B cell (primary cell): ENCODE measurements around the gene DGKA. TPM values are rescaled to one million over a fixed set of nuclear protein-coding genes. Genes with fewer than 3 reads are reported as not detected.

Source experiments
- ATAC-seq: fragments of 200-7000 bp; cut with Tn5 transposase; one replicate; pipeline ENCODE4 v1.10.0; 2021; ENCODE audit warnings: low read depth, mild to moderate bottlenecking, moderate number of reproducible peaks, moderate library complexity
- CTCF ChIA-PET: fragments of 350-600 bp; sonication (Branson Sonifier 250); formaldehyde crosslinking; loops from one replicate; lab custom pipeline; 2021; ENCODE audit warnings: antibody characterized with exemption, inconsistent platforms; lab: Charles Lee
- POLR2A ChIA-PET: fragments of 350-600 bp; sonication (Branson Sonifier 250); formaldehyde crosslinking; loops from one replicate; lab custom pipeline; 2021; ENCODE audit warnings: antibody characterized with exemption; lab: Charles Lee
- DNase-seq: peaks from one replicate; pipeline ENCODE4 v3.0.0; 2013
- H2AFZ ChIP-seq: 2 replicates; pipeline ENCODE4 v1.6.1; 2012; ENCODE audit warnings: mild to moderate bottlenecking, low read depth, low read length; ENCODE audit not compliant: insufficient read depth, poor library complexity, severe bottlenecking
- H3K27ac ChIP-seq, 2 donors: 1 replicate in 1 of 2; 2 replicates in 1 of 2; pipeline ENCODE4 v1.5.1; 2012 to 2013; ENCODE audit warnings: low read length in 2 of 2, mild to moderate bottlenecking in 2 of 2, moderate library complexity in 1 of 2
- H3K27me3 ChIP-seq, 4 experiments: fragments of 200-600 bp in 1 of 4; sonication (generic) in 1 of 4; replicated peaks in 1 of 4; 1 replicate in 2 of 4; 2 replicates in 2 of 4; pipeline versions ENCODE4 v1.6.1 to v1.7.0; 2013 to 2016; ENCODE audit warnings: low read length in 3 of 4, mild to moderate bottlenecking in 2 of 4, mixed read lengths in 1 of 4, moderate library complexity in 1 of 4; ENCODE audit not compliant: insufficient read depth in 4 of 4, control insufficient read depth in 3 of 4; ENCODE audit errors: control extremely low read depth in 1 of 4
- H3K36me3 ChIP-seq, 2 experiments: replicated peaks in 1 of 2; 1 replicate in 1 of 2; 2 replicates in 1 of 2; pipeline versions ENCODE4 v1.6.1 to v1.7.1; 2013; ENCODE audit warnings: low read length in 1 of 2; ENCODE audit not compliant: insufficient read depth in 2 of 2, control insufficient read depth in 1 of 2; ENCODE audit errors: control extremely low read depth in 1 of 2, extremely low read depth in 1 of 2
- H3K4me1 ChIP-seq, 2 donors: fragments of 200-600 bp in 1 of 2; sonication (generic) in 1 of 2; 1 replicate in 1 of 2; 2 replicates in 1 of 2; pipeline versions ENCODE4 v1.5.1 to v1.6.1; 2013 to 2017; ENCODE audit warnings: low read length in 2 of 2; ENCODE audit not compliant: control insufficient read depth in 2 of 2, insufficient read depth in 2 of 2
- H3K4me2 ChIP-seq: replicated peaks from 2 replicates; pipeline ENCODE3; 2012; ENCODE audit warnings: mild to moderate bottlenecking, low read depth, low read length; ENCODE audit not compliant: poor library complexity, severe bottlenecking
- H3K4me3 ChIP-seq, 5 experiments: fragments of 200-600 bp in 1 of 5; sonication (generic) in 1 of 5; 1 replicate in 3 of 5; 2 replicates in 2 of 5; pipeline versions ENCODE4 v1.5.1 to v1.7.0; 2011 to 2016; ENCODE audit warnings: low read length in 4 of 5, mild to moderate bottlenecking in 4 of 5, low read depth in 2 of 5, control low read depth in 1 of 5, moderate library complexity in 1 of 5; ENCODE audit not compliant: insufficient read depth in 1 of 5; ENCODE audit errors: control extremely low read depth in 1 of 5, extremely low read depth in 1 of 5
- H3K79me2 ChIP-seq: fragments of 200-600 bp; sonication (generic); one replicate; pipeline ENCODE4 v1.6.0; 2016; ENCODE audit warnings: low read length; ENCODE audit not compliant: control insufficient read depth, insufficient read depth
- H3K9ac ChIP-seq: fragments of 200-600 bp; sonication (generic); 2 replicates; pipeline ENCODE4 v1.6.1; 2017; ENCODE audit warnings: mild to moderate bottlenecking, low read length, moderate library complexity
- H3K9me3 ChIP-seq, 3 donors: one replicate each; pipeline versions ENCODE4 v1.6.1 to v1.7.1; 2013; ENCODE audit warnings: low read length in 2 of 3; ENCODE audit not compliant: control insufficient read depth in 2 of 3, insufficient read depth in 1 of 3; ENCODE audit errors: control extremely low read depth in 1 of 3
- H4K20me1 ChIP-seq: 2 replicates; pipeline ENCODE4 v1.6.0; 2012; ENCODE audit warnings: mild to moderate bottlenecking, low read length; ENCODE audit not compliant: insufficient read depth, control insufficient read depth, poor library complexity, severe bottlenecking
- H3K27ac Mint-ChIP-seq: one replicate; pipeline ENCODE4 v1.8.0; 2021; ENCODE audit warnings: mixed read lengths
- H3K27me3 Mint-ChIP-seq: one replicate; pipeline ENCODE4 v1.8.0; 2021; ENCODE audit warnings: mixed read lengths
- H3K4me1 Mint-ChIP-seq: one replicate; pipeline ENCODE4 v1.8.0; 2021; ENCODE audit warnings: mixed read lengths
- H3K4me3 Mint-ChIP-seq: one replicate; pipeline ENCODE4 v1.8.0; 2021; ENCODE audit warnings: mixed read lengths
- H3K9me3 Mint-ChIP-seq: one replicate; pipeline ENCODE4 v1.8.0; 2022; ENCODE audit warnings: mixed read lengths; ENCODE audit not compliant: insufficient read depth
- EZH2 ChIP-seq: IDR thresholded peaks from 2 replicates; pipeline ENCODE4 v1.6.1; 2012; ENCODE audit warnings: borderline replicate concordance, low read depth, mild to moderate bottlenecking, moderate library complexity, low read length; ENCODE audit not compliant: insufficient read depth, poor library complexity, severe bottlenecking
- WGBS: methylation state at CpG from one replicate; pipeline ENCODE4 v1.1.5; 2013; ENCODE audit warnings: missing lambda C conversion rate; ENCODE audit not compliant: insufficient coverage; 5-methylcytosine and 5-hydroxymethylcytosine counted together
- intact Hi-C: fragments of 100-400 bp; cut with micrococcal nuclease; formaldehyde crosslinking; loops from one replicate; pipeline ENCODE4 v1.10.0; 2022
- polyA minus RNA-seq: library from RNA; depleted of rRNA, polyadenylated mRNA; stranded (reverse); fragments of >200 nt; gene quantifications from 2 replicates; pipeline ENCODE4 v1.2.3, GENCODE V29; 2012
- polyA plus RNA-seq: library from polyadenylated mRNA; depleted of rRNA; stranded (reverse); fragments of >200 nt; gene quantifications from 2 replicates; pipeline ENCODE4 v1.2.3, GENCODE V29; 2012
- total RNA-seq, 2 donors: library from RNA; stranded (reverse); fragments of 120-200 nt in 1 of 2; gene quantifications; 1 replicate in 1 of 2; 2 replicates in 1 of 2; pipeline versions ENCODE4 v1.2.3 to v1.2.4, GENCODE V29; 2013 to 2022
- TF ChIP-seq, protein P1 (sequence below): fragments of 200-600 bp; IDR thresholded peaks from one replicate; pipeline ENCODE4 v1.8.0; 2022; ENCODE audit warnings: antibody characterized with exemption, mild to moderate bottlenecking

The DGKA gene
- 238 and 239 TPM in 2 replicates for total RNA-seq
- 149 TPM for total RNA-seq (2013)
- polyA plus RNA-seq = 269 and 302 TPM in 2 replicates
- polyA minus RNA-seq = 127 and 149 TPM in 2 replicates

DNA sequence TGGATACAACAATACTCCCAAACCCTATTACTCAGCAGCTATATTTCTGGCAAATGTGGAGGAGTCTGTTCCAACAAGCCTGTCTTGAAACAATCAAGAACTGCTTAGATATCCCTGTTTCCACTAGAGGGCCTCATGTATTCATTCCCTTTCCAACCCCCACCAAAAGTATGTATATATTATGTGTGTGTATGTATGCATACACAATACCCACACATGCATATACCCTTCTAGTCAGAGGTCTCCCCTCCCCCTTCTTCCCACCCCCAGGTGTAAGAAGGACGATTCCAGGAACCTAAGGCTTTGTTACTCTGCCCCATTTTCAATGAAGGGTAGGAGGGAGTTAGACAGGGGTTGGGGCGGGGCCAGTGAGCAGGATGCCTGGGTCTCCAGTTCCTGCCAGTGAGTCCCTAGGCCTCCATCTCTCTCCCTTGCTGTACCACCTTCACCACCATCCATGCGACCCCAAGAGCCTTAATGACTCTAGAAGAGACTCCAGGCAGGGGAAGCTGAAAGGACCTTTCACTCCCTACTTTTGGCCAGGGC, at the start of gene DGKA:
Gene DGKA (plus strand): TSS at position 392 of the 546 bp plus-strand sequence. CDS start 5,342 bp downstream, outside the sequence.
- Mint-ChIP-seq H3K27ac (peak within 1 kb of the TSS; percentile 95), H3K27me3 (no peaks in the 10 kb centered on the region), H3K9me3 (no peaks in the 10 kb centered on the region), H3K4me1 (peaks cover 68% of the 10 kb centered on the region), H3K4me3 (peak within 1 kb of the TSS; percentile 94)
- H3K36me3 ChIP-seq = peaks cover 0 to 20% of the 10 kb centered on the region in 2 experiments
- DNase-seq = peak; percentile 64
- peak within 1 kb of the TSS; percentile 88 for H3K4me2 ChIP-seq
- WGBS = no CpG with 5 or more reads among the region's 3 CpGs
- peaks cover 19% of the 10 kb centered on the region for H4K20me1 ChIP-seq
- no peak for ATAC-seq
- intact Hi-C loops = no loop called here
- peak within 1 kb of the TSS; percentile 98 for H3K9ac ChIP-seq
- TF ChIP-seq EZH2 = no peak
- TF ChIP-seq, protein P1, sequence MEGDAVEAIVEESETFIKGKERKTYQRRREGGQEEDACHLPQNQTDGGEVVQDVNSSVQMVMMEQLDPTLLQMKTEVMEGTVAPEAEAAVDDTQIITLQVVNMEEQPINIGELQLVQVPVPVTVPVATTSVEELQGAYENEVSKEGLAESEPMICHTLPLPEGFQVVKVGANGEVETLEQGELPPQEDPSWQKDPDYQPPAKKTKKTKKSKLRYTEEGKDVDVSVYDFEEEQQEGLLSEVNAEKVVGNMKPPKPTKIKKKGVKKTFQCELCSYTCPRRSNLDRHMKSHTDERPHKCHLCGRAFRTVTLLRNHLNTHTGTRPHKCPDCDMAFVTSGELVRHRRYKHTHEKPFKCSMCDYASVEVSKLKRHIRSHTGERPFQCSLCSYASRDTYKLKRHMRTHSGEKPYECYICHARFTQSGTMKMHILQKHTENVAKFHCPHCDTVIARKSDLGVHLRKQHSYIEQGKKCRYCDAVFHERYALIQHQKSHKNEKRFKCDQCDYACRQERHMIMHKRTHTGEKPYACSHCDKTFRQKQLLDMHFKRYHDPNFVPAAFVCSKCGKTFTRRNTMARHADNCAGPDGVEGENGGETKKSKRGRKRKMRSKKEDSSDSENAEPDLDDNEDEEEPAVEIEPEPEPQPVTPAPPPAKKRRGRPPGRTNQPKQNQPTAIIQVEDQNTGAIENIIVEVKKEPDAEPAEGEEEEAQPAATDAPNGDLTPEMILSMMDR = peak; percentile 62
- H3K4me1 ChIP-seq = peaks cover 51 to 65% of the 10 kb centered on the region in 2 donors
- no peaks in the 10 kb centered on the region for H3K9me3 ChIP-seq
- ChIA-PET CTCF (interaction anchor here (0.6 to 10.3 kb wide), 13 partner anchors 10 to 284 kb away, joined by 3 to 155 read pairs (median 4); partner anchors contain the start of genes DNAJC14, ORMDL2 and SARNP), POLR2A (interaction anchor here (0.6 to 1.9 kb wide), 5 partner anchors 9 to 139 kb away, joined by 3 to 9 read pairs (median 7); partner anchors contain the start of genes DNAJC14 and SARNP)
- peak within 1 kb of the TSS; percentile 83 to 92 for H3K27ac ChIP-seq
- H2AFZ ChIP-seq = peak within 1 kb of the TSS; percentile 73
- H3K4me3 ChIP-seq = peak within 1 kb of the TSS; percentile 82 to 98 (median 87)
- no peaks in the 10 kb centered on the region for H3K27me3 ChIP-seq
- H3K79me2 ChIP-seq = peaks cover 53% of the 10 kb centered on the region

GRCh38 chr12:55885113-55885512, 45.8 kb upstream of the DGKA start:
- Mint-ChIP-seq H3K27ac (no peak overlapping the region), H3K27me3 (no peaks in the 10 kb centered on the region), H3K4me3 (no peak overlapping the region), H3K4me1 (peaks cover 2% of the 10 kb centered on the region), H3K9me3 (no peaks in the 10 kb centered on the region)
- no peak overlapping the region for H2AFZ ChIP-seq
- ChIA-PET CTCF (interaction anchor here (0.5 to 0.6 kb wide), 2 partner anchors 30 to 487 kb away, joined by 3 read pairs; no protein-coding TSS in a partner anchor), POLR2A (interaction anchor here (0.6 kb wide), 1 partner anchor 20 kb away, joined by 4 read pairs; no protein-coding TSS in a partner anchor)
- H3K36me3 ChIP-seq = no peaks in the 10 kb centered on the region
- no peaks in the 10 kb centered on the region for H3K4me1 ChIP-seq
- H3K4me2 ChIP-seq = no peak overlapping the region
- H3K27me3 ChIP-seq = no peaks in the 10 kb centered on the region
- no peaks in the 10 kb centered on the region for H3K9me3 ChIP-seq
- TF ChIP-seq, protein P1 = no peak
- TF ChIP-seq EZH2 = no peak
- DNase-seq (no peak), ATAC-seq (no peak)
- no peak overlapping the region for H3K4me3 ChIP-seq
- H3K27ac ChIP-seq = no peak overlapping the region
- H3K9ac ChIP-seq = no peak overlapping the region
- no peaks in the 10 kb centered on the region for H3K79me2 ChIP-seq
- WGBS = no CpG with 5 or more reads among the region's 1 CpG
- intact Hi-C loops = no loop called here
- no peaks in the 10 kb centered on the region for H4K20me1 ChIP-seq
